GM11168 (cell line): ENCODE data around the gene ARFIP1.
"Not testable (repeated sequence)": the region's sequence is repeated elsewhere in the genome, so short reads cannot be mapped to it uniquely, and the experiment has no call there.

Source experiments
- in situ Hi-C: fragments of 300-500 bp; cut with MboI; formaldehyde crosslinking; loops from one replicate; pipeline ENCODE4 v1.12.0; 2022; ENCODE audit warnings: low sequenced_read_pairs; ENCODE audit not compliant: unreplicated experiment

ARFIP1 gene

DNA sequence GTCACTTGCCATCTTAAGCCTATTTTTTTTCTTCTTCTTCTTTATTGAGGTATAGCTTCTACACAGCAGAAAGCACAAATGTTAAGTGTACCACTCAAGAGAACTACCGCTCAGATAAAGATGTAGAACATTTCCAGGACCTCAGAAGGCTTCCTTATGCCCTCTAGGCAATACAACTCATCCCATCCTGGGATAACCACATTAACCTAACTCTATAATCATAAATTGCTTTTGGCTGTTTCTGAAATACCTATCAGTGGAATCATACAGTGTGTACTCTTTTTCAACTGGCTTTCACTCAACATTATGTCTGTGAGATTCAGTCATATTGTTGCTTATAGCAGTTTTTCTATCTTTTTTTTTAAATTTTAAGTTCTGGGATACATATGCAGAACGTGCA, 51.7 kb downstream of the ARFIP1 start:
- in situ Hi-C loops: no loop called here

DNA sequence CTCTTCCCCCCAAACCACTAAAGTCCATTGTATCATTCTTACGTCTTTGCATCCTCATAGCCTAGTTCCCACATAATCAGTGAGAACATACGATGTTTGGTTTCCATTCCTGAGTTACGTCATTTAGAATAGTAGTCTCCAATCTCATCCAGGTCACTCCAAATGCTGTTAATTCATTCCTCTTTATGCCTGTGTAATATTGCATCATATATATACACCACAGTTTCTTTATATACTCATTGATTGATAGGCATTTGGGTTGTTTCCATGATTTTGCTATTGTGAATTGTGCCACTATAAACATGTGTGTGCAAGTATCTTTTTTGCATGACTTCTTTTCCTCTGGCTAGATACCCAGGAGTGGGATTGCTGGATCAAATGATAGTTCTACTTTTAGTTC, 57.2 kb downstream of the ARFIP1 start:
- in situ Hi-C loops: no loop called here

DNA sequence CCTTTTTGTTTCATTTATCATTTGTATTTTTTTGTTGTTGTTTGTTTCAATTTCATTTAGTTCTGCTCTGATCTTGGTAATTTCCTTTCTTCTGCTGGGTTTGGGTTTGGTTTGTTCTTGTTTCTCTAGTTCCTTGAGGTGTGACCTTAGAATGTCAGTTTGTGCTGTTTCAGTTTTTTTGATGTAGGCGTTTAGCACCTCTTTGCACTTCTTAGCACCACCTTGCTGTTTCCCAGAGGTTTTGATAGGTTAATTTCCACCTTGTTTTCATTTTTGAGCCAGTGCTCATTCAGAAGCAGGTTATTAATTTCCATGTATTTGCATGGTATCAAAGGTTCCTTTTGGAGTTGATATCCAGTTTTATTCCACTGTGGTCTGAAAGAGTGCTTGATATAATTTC, 60.0 kb downstream of the ARFIP1 start:
- in situ Hi-C loops: loop anchor here (10.0 kb wide), 1 partner anchor 285 kb away; no protein-coding TSS in a partner anchor

GRCh38 chr4:152843481-152844090, 63.8 kb downstream of the ARFIP1 start:
- in situ Hi-C loops: loop anchor here (10.0 kb wide), 1 partner anchor 281 kb away; no protein-coding TSS in a partner anchor

DNA sequence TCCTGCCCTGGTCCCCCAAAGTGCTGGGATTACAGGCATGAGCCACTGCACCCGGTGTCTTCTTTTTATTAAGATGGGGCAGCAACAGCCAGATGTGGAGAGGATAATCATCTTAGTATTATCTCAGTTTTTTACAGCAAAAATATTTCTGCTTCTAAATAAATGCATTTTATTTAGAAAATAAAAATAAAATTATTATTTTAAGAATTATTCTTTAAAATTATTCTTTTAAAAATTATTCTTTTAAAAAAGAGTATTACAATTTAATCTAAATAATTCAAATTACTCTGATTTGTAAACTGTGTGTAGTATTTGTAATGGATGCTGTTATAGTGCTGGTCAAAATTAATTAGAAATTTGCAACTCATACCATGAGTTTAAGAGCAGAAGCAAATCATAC, 67.6 kb downstream of the ARFIP1 start:
- in situ Hi-C loops: loop anchor here (10.0 kb wide), 1 partner anchor 277 kb away; no protein-coding TSS in a partner anchor

GRCh38 chr4:152848508-152848907, 68.8 kb downstream of the ARFIP1 start:
- in situ Hi-C loops: loop anchor here (10.0 kb wide), 1 partner anchor 276 kb away; no protein-coding TSS in a partner anchor

- in situ Hi-C loops: loop anchor here (10.0 kb wide), 1 partner anchor 275 kb away; no protein-coding TSS in a partner anchor
Measured at GRCh38 chr4:152849350-152849749, 69.6 kb downstream of the ARFIP1 start.

DNA sequence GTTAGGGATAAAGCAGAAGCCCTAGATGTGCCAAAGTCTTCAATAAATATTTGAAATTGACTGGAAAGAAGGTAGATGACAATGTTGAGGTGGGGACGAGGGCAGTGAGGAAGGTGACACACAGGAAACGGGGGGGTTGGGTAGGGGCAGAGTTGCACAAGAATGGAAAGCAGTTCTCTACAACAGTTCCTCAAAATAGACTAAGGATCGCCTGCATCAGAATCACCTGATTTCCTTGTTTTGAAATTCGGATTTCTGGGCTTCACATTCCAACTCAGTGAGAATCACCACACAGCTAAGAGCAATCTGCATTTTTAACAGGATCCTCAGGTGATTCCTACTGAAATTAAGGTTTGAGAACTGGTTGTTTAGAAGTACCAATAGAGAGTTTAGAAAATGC, 70.6 kb downstream of the ARFIP1 start:
- in situ Hi-C loops: no loop called here

GRCh38 chr4:152851226-152851625, 71.5 kb downstream of the ARFIP1 start:
- in situ Hi-C loops: no loop called here

DNA sequence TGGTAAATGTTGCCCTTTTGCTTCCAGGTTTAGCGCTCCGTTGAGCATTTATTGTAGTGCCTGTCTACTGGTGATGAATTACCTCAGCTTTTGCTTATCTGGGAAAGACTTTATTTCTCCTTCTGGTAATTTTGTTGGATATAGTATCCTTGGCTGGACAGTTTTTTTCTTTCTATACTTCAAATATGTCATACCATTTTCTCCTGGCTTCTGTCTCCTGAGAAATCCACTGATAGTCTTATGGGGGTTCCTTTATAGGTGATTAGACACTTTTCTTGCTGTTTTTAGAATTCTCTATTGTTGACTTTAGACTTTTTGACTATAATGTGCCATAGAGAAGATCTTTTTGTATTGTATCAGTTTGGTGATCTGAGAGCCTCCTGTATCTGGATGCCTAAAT, 73.5 kb downstream of the ARFIP1 start:
- in situ Hi-C loops: no loop called here

- in situ Hi-C loops: not testable (repeated sequence)
Measured at GRCh38 chr4:152854016-152854415, 74.3 kb downstream of the ARFIP1 start.

GRCh38 chr4:152856960-152857359, 77.2 kb downstream of the ARFIP1 start:
- in situ Hi-C loops: no loop called here

GRCh38 chr4:152858934-152859333, 79.2 kb downstream of the ARFIP1 start:
- in situ Hi-C loops: no loop called here

- in situ Hi-C loops: no loop called here
Measured at GRCh38 chr4:152860046-152860445, 80.3 kb downstream of the ARFIP1 start.

DNA sequence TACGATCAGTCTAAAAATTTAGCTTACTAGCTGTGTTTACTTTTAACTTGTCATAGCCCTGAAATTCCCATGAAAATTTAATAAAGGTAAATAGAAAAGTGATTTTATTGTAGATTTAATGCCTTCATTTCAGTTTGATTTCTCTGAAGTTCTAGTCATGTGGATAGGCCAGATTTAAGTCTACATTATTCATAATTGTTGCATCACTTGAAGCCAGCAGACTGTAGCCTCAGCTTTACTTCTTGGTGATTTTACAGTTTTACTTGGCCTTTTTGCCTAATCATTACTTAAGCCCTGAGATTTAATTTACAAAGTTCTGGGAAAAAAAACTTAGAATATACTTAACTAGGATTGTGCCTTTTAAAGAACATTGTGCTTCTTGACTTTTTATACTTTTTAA, 82.9 kb downstream of the ARFIP1 start:
- in situ Hi-C loops: no loop called here

DNA sequence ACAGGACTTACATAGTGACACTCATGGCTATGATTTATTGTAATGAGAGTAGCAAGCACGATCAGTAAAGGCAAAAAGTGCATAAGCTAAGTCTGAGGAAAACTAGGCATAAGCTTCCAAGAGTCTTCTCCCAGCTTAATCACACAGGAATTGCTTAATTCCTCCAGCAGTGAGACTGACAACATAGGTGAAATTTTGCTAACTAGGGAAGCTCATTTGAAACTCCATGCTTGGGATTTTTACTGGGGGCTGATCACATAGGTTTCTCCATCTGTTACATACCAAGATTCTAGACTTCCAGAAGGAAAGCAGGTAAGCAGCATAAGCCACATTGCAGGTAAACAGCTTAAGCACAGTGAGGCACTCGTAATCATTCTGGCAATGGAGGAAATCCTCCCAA, 84.6 kb downstream of the ARFIP1 start:
- in situ Hi-C loops: no loop called here

DNA sequence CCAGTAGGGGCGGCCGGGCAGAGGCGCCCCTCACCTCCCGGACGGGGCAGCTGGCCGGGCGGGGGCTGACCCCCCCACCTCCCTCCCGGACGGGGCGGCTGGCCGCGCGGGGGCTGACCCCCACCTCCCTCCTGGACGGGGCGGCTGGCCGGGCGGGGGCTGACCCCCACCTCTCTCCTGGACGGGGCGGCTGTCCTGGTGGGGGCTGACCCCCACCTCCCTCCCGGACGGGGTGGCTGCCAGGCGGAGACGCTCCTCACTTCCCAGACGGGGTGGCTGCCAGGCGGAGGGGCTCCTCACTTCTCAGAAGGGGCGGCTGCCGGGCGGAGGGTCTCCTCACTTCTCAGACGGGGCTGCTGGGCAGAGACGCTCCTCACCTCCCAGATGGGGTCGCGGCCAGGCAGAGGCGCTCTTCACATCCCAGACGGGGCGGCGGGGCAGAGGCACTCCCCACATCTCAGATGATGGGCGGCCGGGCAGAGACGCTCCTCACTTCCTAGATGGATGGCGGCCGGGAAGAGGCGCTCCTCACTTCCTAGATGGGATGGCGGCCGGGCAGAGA, 86.8 kb downstream of the ARFIP1 start:
- in situ Hi-C loops: not testable (repeated sequence)

DNA sequence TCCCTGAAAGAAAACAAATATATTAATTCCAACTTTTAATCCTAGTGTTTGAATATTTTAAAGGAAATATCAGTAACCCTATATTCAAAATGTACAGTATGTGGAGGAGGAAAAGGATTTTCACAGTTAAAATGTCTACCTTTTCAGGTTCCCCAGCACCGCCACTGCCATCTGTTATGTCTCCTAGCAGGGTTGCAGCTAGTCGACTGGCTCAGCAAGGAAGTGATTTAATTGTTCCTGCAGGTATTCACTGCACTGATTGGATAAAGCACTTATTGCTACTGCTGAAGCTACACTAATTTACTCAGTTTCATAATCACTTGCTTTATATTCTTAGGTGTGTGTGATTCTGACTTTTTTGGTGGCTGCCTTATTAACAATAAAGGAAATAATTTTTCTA, 90.9 kb downstream of the ARFIP1 start:
- in situ Hi-C loops: no loop called here

- in situ Hi-C loops: no loop called here
Measured at GRCh38 chr4:152875261-152875660, 95.5 kb downstream of the ARFIP1 start.

DNA sequence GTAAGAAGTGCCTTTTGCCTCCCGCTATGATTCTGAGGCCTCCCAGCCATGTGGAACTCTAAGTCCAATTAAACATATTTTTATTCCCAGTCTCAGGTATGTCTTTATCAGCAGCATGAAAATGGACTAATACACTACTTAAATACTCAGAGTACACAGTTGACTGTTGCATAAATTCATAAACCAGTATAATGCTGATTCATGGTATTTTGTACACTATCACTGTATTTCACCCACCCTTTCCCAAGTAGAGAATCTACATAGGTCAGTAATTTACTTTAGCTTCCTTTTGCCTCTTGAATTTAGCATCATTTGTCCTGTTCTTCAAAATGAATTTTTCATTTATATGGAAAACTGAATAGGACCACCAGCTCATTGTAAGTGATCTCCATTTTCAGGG, 98.1 kb downstream of the ARFIP1 start:
- in situ Hi-C loops: no loop called here

DNA sequence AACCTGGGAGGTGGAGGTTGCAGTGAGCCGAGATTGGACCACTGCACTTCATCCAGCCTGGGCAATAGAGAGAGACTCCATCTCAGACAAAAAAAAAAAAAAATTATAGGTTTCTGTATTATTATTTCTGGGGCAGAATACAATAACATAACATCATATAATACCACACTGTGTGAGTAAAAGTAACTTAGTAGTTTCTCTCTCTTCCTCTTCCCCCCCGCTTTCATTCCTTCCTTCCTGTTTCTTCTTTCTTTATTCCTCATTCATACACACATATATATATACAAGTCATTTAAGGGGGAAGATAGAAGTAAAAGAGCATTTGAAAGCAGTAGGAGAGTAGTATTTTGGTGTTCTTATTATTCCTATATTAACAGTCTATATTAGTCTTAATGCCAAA, 100.5 kb downstream of the ARFIP1 start:
- in situ Hi-C loops: no loop called here

GRCh38 chr4:152881974-152882373, 102.2 kb downstream of the ARFIP1 start:
- in situ Hi-C loops: no loop called here
